Neuronal stem cell (in vitro differentiated cells): Measurements from ENCODE around the gene RAD51B.

Experiments
- DNase-seq: peaks from one replicate; pipeline ENCODE4 v3.0.0-alpha.2; 2013; ENCODE audit warnings: low spot score
- H2AFZ ChIP-seq: one replicate; pipeline ENCODE4 v1.6.1; 2013; ENCODE audit warnings: mild to moderate bottlenecking, low read length, inconsistent platforms
- H2AK5ac ChIP-seq: 2 replicates; pipeline ENCODE4 v1.6.1; 2013; ENCODE audit warnings: low read depth, mild to moderate bottlenecking, inconsistent platforms, low read length, moderate library complexity, mixed read lengths
- H2BK120ac ChIP-seq: 2 replicates; pipeline ENCODE4 v1.6.1; 2013; ENCODE audit warnings: low read depth, mild to moderate bottlenecking, inconsistent platforms, low read length, moderate library complexity, mixed read lengths
- H2BK12ac ChIP-seq: one replicate; pipeline ENCODE4 v1.6.1; 2013; ENCODE audit warnings: low read length, inconsistent platforms
- H2BK15ac ChIP-seq: 2 replicates; pipeline ENCODE4 v1.6.1; 2013; ENCODE audit warnings: mild to moderate bottlenecking, low read length, inconsistent platforms, mixed read lengths
- H2BK5ac ChIP-seq: one replicate; pipeline ENCODE4 v1.6.1; 2013; ENCODE audit warnings: inconsistent platforms, mild to moderate bottlenecking, low read length, moderate library complexity
- H3K14ac ChIP-seq: one replicate; pipeline ENCODE4 v1.6.1; 2013; ENCODE audit warnings: low read length, inconsistent platforms
- H3K18ac ChIP-seq: 2 replicates; pipeline ENCODE4 v1.6.1; 2013; ENCODE audit warnings: low read length, inconsistent platforms
- H3K23ac ChIP-seq: 2 replicates; pipeline ENCODE4 v1.6.1; 2013; ENCODE audit warnings: low read depth, mild to moderate bottlenecking, mixed read lengths, low read length, inconsistent platforms; ENCODE audit not compliant: poor library complexity
- H3K27ac ChIP-seq: replicated peaks from 3 replicates; pipeline ENCODE4 v1.5.1; 2013; ENCODE audit warnings: low read length, inconsistent platforms
- H3K27me3 ChIP-seq, 3 experiments: 2 replicates each; pipeline ENCODE4 v1.6.1; 2013; ENCODE audit warnings: low read length in 3 of 3, mild to moderate bottlenecking in 2 of 3, inconsistent platforms in 1 of 3, low read depth in 1 of 3, mixed read lengths in 1 of 3, moderate library complexity in 1 of 3; ENCODE audit not compliant: control insufficient read depth in 3 of 3, insufficient read depth in 3 of 3
- H3K36me3 ChIP-seq, 2 donors: replicated peaks in 1 of 2; 2 replicates each; pipeline ENCODE4 v1.6.1; 2013; ENCODE audit warnings: low read length in 2 of 2; ENCODE audit not compliant: control insufficient read depth in 2 of 2, insufficient read depth in 2 of 2
- H3K4ac ChIP-seq: 2 replicates; pipeline ENCODE4 v1.6.1; 2013; ENCODE audit warnings: inconsistent platforms, mild to moderate bottlenecking, low read length, moderate library complexity
- H3K4me1 ChIP-seq, 2 donors: 1 replicate in 1 of 2; 2 replicates in 1 of 2; pipeline ENCODE4 v1.6.1; 2013; ENCODE audit warnings: low read length in 2 of 2, low read depth in 1 of 2; ENCODE audit not compliant: control insufficient read depth in 2 of 2, insufficient read depth in 1 of 2
- H3K4me2 ChIP-seq: one replicate; pipeline ENCODE4 v1.6.1; 2013; ENCODE audit warnings: mild to moderate bottlenecking, low read length, inconsistent platforms; ENCODE audit not compliant: insufficient read depth, poor library complexity, severe bottlenecking
- H3K4me3 ChIP-seq, 2 donors: 2 replicates each; pipeline ENCODE4 v1.5.1; 2013; ENCODE audit warnings: low read length in 2 of 2, mild to moderate bottlenecking in 2 of 2, inconsistent platforms in 1 of 2, moderate library complexity in 1 of 2
- H3K79me1 ChIP-seq: one replicate; pipeline ENCODE4 v1.6.1; 2013; ENCODE audit warnings: low read depth, mild to moderate bottlenecking, inconsistent platforms, low read length, moderate library complexity
- H3K9ac ChIP-seq: one replicate; pipeline ENCODE4 v1.6.1; 2013; ENCODE audit warnings: mild to moderate bottlenecking, low read depth, low read length, inconsistent platforms; ENCODE audit not compliant: poor library complexity
- H3K9me3 ChIP-seq, 2 donors: replicated peaks in 1 of 2; 2 replicates each; pipeline versions ENCODE3 to v1.6.1; 2013; ENCODE audit warnings: low read length in 2 of 2, mild to moderate bottlenecking in 2 of 2, inconsistent platforms in 1 of 2, low read depth in 1 of 2, mixed read lengths in 1 of 2, moderate library complexity in 1 of 2; ENCODE audit not compliant: control insufficient read depth in 2 of 2, insufficient read depth in 1 of 2
- H4K8ac ChIP-seq: one replicate; pipeline ENCODE4 v1.6.1; 2013; ENCODE audit warnings: low read depth, mild to moderate bottlenecking, inconsistent platforms, low read length, moderate library complexity
- H4K91ac ChIP-seq: one replicate; pipeline ENCODE4 v1.6.1; 2013; ENCODE audit warnings: low read length, low read depth, mild to moderate bottlenecking, inconsistent platforms; ENCODE audit not compliant: poor library complexity
- WGBS, 2 donors: extraction: QIAGEN DNeasy Blood & Tissue Kit; methylation state at CpG; one replicate each; pipeline ENCODE4 v1.1.7; 2013; ENCODE audit warnings: missing lambda C conversion rate in 2 of 2, mixed read lengths in 1 of 2; ENCODE audit not compliant: insufficient read length in 2 of 2, insufficient replicate concordance in 1 of 2; ENCODE audit errors: extremely low coverage in 2 of 2; 5-methylcytosine and 5-hydroxymethylcytosine counted together

The RAD51B gene

DNA sequence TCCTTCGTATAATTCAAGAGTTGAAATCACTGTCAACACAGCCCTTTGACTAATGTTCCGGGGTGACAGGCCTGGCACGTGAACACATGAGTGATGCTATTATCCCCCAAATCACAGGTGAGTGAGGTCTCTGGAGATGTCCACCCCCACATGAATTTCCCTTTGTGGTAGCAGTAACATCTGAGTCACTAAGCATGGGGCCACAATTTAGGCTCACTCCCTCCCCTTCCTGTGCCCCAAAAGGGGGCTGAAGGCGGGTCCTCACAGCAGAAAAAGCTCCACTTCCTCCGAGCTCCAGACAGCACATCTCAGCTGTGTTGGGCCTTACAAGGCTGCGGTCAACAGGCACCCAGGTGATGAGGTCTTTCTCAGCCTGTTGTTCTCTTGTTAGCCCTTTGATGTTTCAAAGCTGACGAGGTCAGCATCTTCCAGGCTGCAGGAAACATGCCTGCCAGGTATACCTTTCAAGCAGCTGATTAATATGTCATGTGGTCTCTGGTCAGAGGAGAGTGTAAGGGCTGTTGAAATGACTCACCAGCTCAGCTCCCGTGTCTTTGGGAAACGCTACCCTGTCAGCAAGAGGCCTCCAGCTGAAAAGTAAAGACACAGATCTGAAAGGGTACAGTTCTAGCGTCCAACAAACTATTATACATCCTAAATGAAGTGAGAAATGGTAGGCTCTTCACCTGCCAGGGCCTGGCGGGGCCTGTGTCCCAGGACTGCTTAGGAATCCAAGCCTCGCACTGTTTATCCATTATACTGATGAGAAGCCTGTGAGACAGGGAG lies 866.0 kb downstream of the RAD51B start:
- no peaks in the 10 kb centered on the region for H3K79me1 ChIP-seq
- H2BK120ac ChIP-seq = no peak overlapping the region
- H3K4ac ChIP-seq = no peak overlapping the region
- no peak overlapping the region for H3K4me3 ChIP-seq
- H2AK5ac ChIP-seq = peak overlapping the region; percentile 66
- no peak overlapping the region for H3K27ac ChIP-seq
- no peak overlapping the region for H3K4me2 ChIP-seq
- H2AFZ ChIP-seq = no peak overlapping the region
- H3K27me3 ChIP-seq = no peaks in the 10 kb centered on the region
- H3K9ac ChIP-seq = no peak overlapping the region
- H2BK5ac ChIP-seq = no peak overlapping the region
- DNase-seq = no peak
- H3K4me1 ChIP-seq = peaks cover 28 to 32% of the 10 kb centered on the region in 2 donors
- no peak overlapping the region for H3K14ac ChIP-seq
- no peak overlapping the region for H2BK12ac ChIP-seq
- no peak overlapping the region for H4K91ac ChIP-seq
- H3K23ac ChIP-seq = no peak overlapping the region
- H4K8ac ChIP-seq = no peak overlapping the region
- H3K9me3 ChIP-seq = peaks cover 3 to 5% of the 10 kb centered on the region in 2 donors
- H3K18ac ChIP-seq = no peak overlapping the region
- H2BK15ac ChIP-seq = no peak overlapping the region
- H3K36me3 ChIP-seq = peaks cover 0 to 1% of the 10 kb centered on the region in 2 donors
- WGBS, 2 donors = no CpG with 5 or more reads among the region's 12 CpGs

DNA sequence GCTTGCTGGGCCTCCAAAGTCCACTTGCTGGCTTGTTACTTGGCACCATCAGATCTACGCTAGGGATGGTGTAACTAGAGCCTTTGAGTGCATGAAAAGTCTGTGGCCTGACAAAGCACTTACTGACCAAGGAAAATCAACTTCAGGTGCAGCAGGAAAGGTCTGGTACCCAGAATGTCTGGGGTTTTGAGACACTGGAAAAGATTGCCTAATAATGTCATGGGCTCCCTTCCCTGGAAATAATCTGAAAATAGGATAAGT lies 866.6 kb downstream of the RAD51B start:
- H2AFZ ChIP-seq = no peak overlapping the region
- H2BK12ac ChIP-seq = no peak overlapping the region
- H3K9ac ChIP-seq = no peak overlapping the region
- peaks cover 33 to 36% of the 10 kb centered on the region in 2 donors for H3K4me1 ChIP-seq
- no peak overlapping the region for H3K4me3 ChIP-seq
- H3K4ac ChIP-seq = no peak overlapping the region
- no peak overlapping the region for H3K23ac ChIP-seq
- H2AK5ac ChIP-seq = no peak overlapping the region
- H3K4me2 ChIP-seq = no peak overlapping the region
- H2BK15ac ChIP-seq = no peak overlapping the region
- H3K79me1 ChIP-seq = no peaks in the 10 kb centered on the region
- no peak overlapping the region for H3K14ac ChIP-seq
- no peak overlapping the region for H3K18ac ChIP-seq
- no peak overlapping the region for H4K8ac ChIP-seq
- DNase-seq = no peak
- peaks cover 0 to 1% of the 10 kb centered on the region in 2 donors for H3K36me3 ChIP-seq
- no peaks in the 10 kb centered on the region for H3K27me3 ChIP-seq
- peaks cover 3 to 5% of the 10 kb centered on the region in 2 donors for H3K9me3 ChIP-seq
- WGBS, 2 donors = no CpG with 5 or more reads among the region's 1 CpG
- no peak overlapping the region for H2BK120ac ChIP-seq
- no peak overlapping the region for H4K91ac ChIP-seq
- no peak overlapping the region for H2BK5ac ChIP-seq
- H3K27ac ChIP-seq = no peak overlapping the region

DNA sequence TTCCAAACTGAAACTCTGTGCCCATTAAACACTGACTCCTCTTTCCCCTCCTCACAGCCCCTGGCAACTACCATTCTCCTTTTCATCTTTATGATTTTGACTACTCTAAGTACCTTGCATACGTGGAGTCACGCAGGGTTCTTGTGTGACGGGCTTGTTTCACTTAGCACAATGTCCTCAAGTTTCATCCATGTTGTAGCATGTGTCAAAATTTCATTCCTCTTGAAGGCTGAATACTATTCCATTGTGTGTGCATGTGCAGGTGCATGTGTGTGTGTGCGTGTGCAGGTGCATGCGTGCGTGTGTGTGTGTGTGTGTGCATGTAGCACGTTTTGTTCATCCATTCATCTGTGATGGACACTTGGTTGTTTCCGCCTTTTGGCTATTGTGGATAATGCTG lies 867.1 kb downstream of the RAD51B start:
- no peak overlapping the region for H3K14ac ChIP-seq
- WGBS, 2 donors = no CpG with 5 or more reads among the region's 8 CpGs
- DNase-seq = no peak
- no peak overlapping the region for H3K23ac ChIP-seq
- no peak overlapping the region for H4K91ac ChIP-seq
- H3K27me3 ChIP-seq = no peaks in the 10 kb centered on the region
- H3K9me3 ChIP-seq = peaks cover 3 to 5% of the 10 kb centered on the region in 2 donors
- no peak overlapping the region for H3K4ac ChIP-seq
- H3K9ac ChIP-seq = peak overlapping the region; percentile 35
- no peak overlapping the region for H2AK5ac ChIP-seq
- H3K79me1 ChIP-seq = no peaks in the 10 kb centered on the region
- peaks cover 0 to 1% of the 10 kb centered on the region in 2 donors for H3K36me3 ChIP-seq
- no peak overlapping the region for H2BK5ac ChIP-seq
- H4K8ac ChIP-seq = no peak overlapping the region
- H2BK120ac ChIP-seq = no peak overlapping the region
- H2BK12ac ChIP-seq = no peak overlapping the region
- no peak overlapping the region for H2BK15ac ChIP-seq
- H3K4me1 ChIP-seq = peaks cover 37 to 38% of the 10 kb centered on the region in 2 donors
- no peak overlapping the region for H2AFZ ChIP-seq
- H3K4me3 ChIP-seq = no peak overlapping the region
- H3K27ac ChIP-seq = no peak overlapping the region
- H3K4me2 ChIP-seq = no peak overlapping the region
- H3K18ac ChIP-seq = no peak overlapping the region

DNA sequence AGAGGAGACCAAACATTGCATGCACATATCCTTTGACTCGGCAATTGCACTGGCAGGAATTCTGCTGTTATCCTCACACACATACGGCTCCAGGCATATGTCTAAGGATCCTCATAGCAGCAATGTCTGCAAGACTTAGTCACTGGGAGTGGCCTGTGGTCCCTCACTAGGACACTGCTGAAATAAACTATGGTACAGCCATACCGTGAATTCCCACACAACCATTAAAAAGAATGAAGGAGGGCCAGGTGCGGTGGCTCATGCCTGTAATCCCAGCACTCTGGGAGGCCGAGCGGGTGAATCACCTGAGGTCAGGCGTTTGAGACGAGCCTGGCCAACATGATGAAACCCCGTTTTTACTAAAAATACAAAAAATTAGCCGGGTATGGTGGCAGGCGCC lies 868.2 kb downstream of the RAD51B start:
- no peak overlapping the region for H2BK120ac ChIP-seq

More for the DNA sequence above, 868.2 kb downstream of the RAD51B start:
- no CpG with 5 or more reads among the region's 11 CpGs for WGBS, 2 donors
- Histone ChIP-seq H2BK5ac (no peak overlapping the region), H3K4me3 (no peak overlapping the region), H3K9ac (no peak overlapping the region), H3K14ac (no peak overlapping the region), H3K23ac (no peak overlapping the region), H2AFZ (no peak overlapping the region), H2BK15ac (no peak overlapping the region), H3K9me3 (peaks cover 3 to 5% of the 10 kb centered on the region in 2 donors), H3K79me1 (no peaks in the 10 kb centered on the region), H3K4me2 (no peak overlapping the region), H4K8ac (no peak overlapping the region), H2AK5ac (no peak overlapping the region), H3K27ac (no peak overlapping the region), H3K36me3 (peaks cover 0 to 1% of the 10 kb centered on the region in 2 donors), H3K18ac (no peak overlapping the region), H2BK12ac (no peak overlapping the region), H3K27me3 (no peaks in the 10 kb centered on the region), H3K4ac (no peak overlapping the region), H4K91ac (no peak overlapping the region), H3K4me1 (peaks cover 37 to 39% of the 10 kb centered on the region in 2 donors)
- no peak for DNase-seq
